ENCODE results near the gene UBALD2. TPM values are rescaled to one million over a fixed set of nuclear protein-coding genes. Genes with fewer than 3 reads are reported as not detected.

The UBALD2 gene
- total RNA-seq, 1 donor from 2014 or later = 13.2 TPM

- TF ChIP-seq, protein P1, sequence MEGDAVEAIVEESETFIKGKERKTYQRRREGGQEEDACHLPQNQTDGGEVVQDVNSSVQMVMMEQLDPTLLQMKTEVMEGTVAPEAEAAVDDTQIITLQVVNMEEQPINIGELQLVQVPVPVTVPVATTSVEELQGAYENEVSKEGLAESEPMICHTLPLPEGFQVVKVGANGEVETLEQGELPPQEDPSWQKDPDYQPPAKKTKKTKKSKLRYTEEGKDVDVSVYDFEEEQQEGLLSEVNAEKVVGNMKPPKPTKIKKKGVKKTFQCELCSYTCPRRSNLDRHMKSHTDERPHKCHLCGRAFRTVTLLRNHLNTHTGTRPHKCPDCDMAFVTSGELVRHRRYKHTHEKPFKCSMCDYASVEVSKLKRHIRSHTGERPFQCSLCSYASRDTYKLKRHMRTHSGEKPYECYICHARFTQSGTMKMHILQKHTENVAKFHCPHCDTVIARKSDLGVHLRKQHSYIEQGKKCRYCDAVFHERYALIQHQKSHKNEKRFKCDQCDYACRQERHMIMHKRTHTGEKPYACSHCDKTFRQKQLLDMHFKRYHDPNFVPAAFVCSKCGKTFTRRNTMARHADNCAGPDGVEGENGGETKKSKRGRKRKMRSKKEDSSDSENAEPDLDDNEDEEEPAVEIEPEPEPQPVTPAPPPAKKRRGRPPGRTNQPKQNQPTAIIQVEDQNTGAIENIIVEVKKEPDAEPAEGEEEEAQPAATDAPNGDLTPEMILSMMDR (IDR thresholded peaks at IDR 0.05) = no peak
- H3K27ac Mint-ChIP-seq (ENCODE audit: unreplicated experiment) = no peak overlapping the region
Measured at GRCh38 chr17:76273445-76274111, 8.4 kb downstream of the UBALD2 start.

DNA sequence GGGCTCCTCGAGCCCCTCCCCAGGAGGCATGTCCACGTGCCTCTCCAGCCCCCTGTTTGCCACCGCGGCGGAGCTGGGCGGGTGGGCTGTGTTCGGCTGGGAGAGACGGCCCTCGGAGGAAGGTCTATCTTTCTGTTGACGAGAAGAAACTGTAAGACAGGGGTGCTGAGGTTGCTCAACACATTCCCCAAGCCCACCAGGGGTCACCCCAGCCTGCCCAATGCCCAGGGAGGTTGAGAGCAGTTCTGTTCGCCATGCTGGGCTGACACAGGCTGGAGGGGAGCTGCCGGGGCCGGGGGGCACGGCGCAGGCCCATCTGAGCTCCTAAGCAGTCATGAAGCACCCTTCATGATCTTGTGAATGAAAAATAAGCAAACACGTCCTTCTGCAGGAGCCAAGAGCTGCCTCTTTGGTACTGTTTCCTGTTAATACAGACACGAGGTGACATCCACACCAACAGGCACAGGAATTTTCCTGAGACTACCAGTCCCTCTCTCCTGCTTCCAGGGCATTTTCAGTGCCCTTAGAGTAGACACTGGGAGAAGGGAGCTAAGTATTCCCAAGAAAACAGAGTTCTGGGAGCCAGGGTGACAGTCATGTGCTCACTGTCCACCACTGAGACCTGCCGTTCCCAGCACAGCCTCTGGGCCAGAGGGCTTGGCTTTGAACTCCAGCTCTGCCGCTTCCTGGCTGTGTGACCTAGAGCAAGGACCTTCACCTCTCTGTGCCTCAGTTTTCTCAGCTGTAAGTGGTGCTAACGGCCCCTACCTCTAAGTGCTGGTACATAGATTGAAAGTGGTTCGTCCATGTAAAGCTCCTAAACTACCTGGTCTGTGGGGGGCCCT is 9.2 kb downstream of the UBALD2 start:
- peaks cover 4% of the 10 kb centered on the region for H3K36me3 Mint-ChIP-seq (ENCODE audit: low read depth)
- peaks cover 5% of the 10 kb centered on the region for H3K4me1 Mint-ChIP-seq (ENCODE audit: low read depth)
- H3K9me3 Mint-ChIP-seq (ENCODE audit: low read depth) = no peaks in the 10 kb centered on the region
- no peak overlapping the region for H3K4me3 Mint-ChIP-seq (ENCODE audit: unreplicated experiment)
- H3K27ac Mint-ChIP-seq (ENCODE audit: unreplicated experiment) = no peak overlapping the region
- DNase-seq (ENCODE audit: low spot score) = no peak
- TF ChIP-seq, protein P1 (IDR thresholded peaks at IDR 0.05) = no peak
- no peaks in the 10 kb centered on the region for H3K27me3 Mint-ChIP-seq (ENCODE audit: low read depth)

More at GRCh38 chr17:76273445-76274111, 8.4 kb downstream of the UBALD2 start:
- H3K9me3 Mint-ChIP-seq (ENCODE audit: low read depth) = no peaks in the 10 kb centered on the region
- H3K27me3 Mint-ChIP-seq (ENCODE audit: low read depth) = no peaks in the 10 kb centered on the region
- H3K4me1 Mint-ChIP-seq (ENCODE audit: low read depth) = peaks cover 5% of the 10 kb centered on the region
- H3K4me3 Mint-ChIP-seq (ENCODE audit: unreplicated experiment) = no peak overlapping the region
- no peak for DNase-seq (ENCODE audit: low spot score)
- H3K36me3 Mint-ChIP-seq (ENCODE audit: low read depth) = peaks cover 4% of the 10 kb centered on the region

DNA sequence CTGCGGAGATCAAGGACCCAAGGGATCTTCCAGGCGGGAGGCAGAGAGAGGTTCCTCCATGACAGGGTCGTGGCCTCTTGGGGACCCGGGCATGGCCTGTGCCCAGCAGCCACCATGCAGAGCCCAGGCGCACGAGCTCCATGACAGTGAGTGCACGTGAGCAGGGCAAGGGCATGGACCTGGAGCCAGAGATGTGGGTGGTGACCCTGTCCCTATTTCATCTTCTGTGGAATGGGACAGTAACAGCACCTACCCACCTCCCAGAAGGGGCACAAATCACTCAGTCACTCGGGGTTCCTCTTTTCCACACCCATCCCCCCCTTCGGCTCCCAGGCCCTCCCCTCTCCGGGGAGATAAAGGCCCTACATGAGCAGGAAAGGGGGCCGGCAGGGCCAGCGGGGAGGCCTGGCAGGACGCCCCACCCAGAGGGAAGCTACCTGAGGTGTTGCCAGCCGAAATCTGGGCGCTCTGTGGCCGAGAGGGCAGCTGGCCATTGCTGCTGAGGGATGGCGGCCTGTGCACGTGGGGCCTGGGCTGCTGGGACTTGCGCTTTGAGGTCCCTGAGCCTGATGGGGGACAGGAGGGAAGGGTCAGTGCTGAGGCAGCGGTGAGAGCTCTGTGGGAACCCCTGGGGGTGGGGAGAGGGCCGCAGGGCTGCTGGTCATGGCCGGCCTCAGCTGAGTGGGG is 10.4 kb downstream of the UBALD2 start:
- Mint-ChIP-seq H3K27ac (ENCODE audit: unreplicated experiment) (no peak overlapping the region), H3K27me3 (ENCODE audit: low read depth) (no peaks in the 10 kb centered on the region), H3K9me3 (ENCODE audit: low read depth) (no peaks in the 10 kb centered on the region), H3K36me3 (ENCODE audit: low read depth) (peaks cover 4% of the 10 kb centered on the region), H3K4me1 (ENCODE audit: low read depth) (peaks cover 5% of the 10 kb centered on the region), H3K4me3 (ENCODE audit: unreplicated experiment) (no peak overlapping the region)
- TF ChIP-seq, protein P1 (IDR thresholded peaks at IDR 0.05) = no peak
- no peak for DNase-seq (ENCODE audit: low spot score)

- Mint-ChIP-seq H3K36me3 (ENCODE audit: low read depth) (peaks cover 4% of the 10 kb centered on the region), H3K4me1 (ENCODE audit: low read depth) (peaks cover 5% of the 10 kb centered on the region), H3K27me3 (ENCODE audit: low read depth) (no peaks in the 10 kb centered on the region), H3K9me3 (ENCODE audit: low read depth) (no peaks in the 10 kb centered on the region), H3K4me3 (ENCODE audit: unreplicated experiment) (no peak overlapping the region), H3K27ac (ENCODE audit: unreplicated experiment) (no peak overlapping the region)
- DNase-seq (ENCODE audit: low spot score) = no peak
- TF ChIP-seq, protein P1 (IDR thresholded peaks at IDR 0.05) = no peak
Measured at GRCh38 chr17:76276069-76276431, 10.9 kb downstream of the UBALD2 start.

Measured in chondrocyte (in vitro differentiated cells).